ENCODE data around the gene DICER1. TPM values are rescaled to one million over a fixed set of nuclear protein-coding genes. Genes with fewer than 3 reads are reported as not detected.

Gene DICER1
- total RNA-seq, 3 donors from 2014 or later, result 74.9 to 126 (median 78.0) TPM

GRCh38 chr14:95091581-95091980, 65.7 kb downstream of the DICER1 start:
- Histone ChIP-seq H3K9me3 (no peaks in the 10 kb centered on the region), H3K27me3 (no peaks in the 10 kb centered on the region), H3K36me3 (no peaks in the 10 kb centered on the region), H3K4me3 (no peak overlapping the region), H3K27ac (no peak overlapping the region), H3K4me1 (no peaks in the 10 kb centered on the region)
- DNase-seq (ENCODE audit: low spot score in 2 of 2), result no peak
- intact Hi-C loops (cut with DNase I; ENCODE audit: low total_unique reads), result no loop called here
- TF ChIP-seq CTCF (IDR thresholded peaks at IDR 0.05) (no peak), POLR2A (IDR thresholded peaks at IDR 0.05) (no peak), POLR2AphosphoS5 (IDR thresholded peaks at IDR 0.05) (no peak)

- intact Hi-C loops (cut with DNase I; ENCODE audit: low total_unique reads), result no loop called here
- DNase-seq (ENCODE audit: low spot score in 2 of 2), result no peak
- no peaks in the 10 kb centered on the region for H3K9me3 ChIP-seq
- no peaks in the 10 kb centered on the region for H3K27me3 ChIP-seq
- TF ChIP-seq POLR2A (IDR thresholded peaks at IDR 0.05) (no peak), CTCF (IDR thresholded peaks at IDR 0.05) (no peak), POLR2AphosphoS5 (IDR thresholded peaks at IDR 0.05) (no peak)
- H3K36me3 ChIP-seq, result no peaks in the 10 kb centered on the region
- no peaks in the 10 kb centered on the region for H3K4me1 ChIP-seq
- H3K27ac ChIP-seq, result no peak overlapping the region
- no peak overlapping the region for H3K4me3 ChIP-seq
Measured at GRCh38 chr14:95088665-95089064, 68.7 kb downstream of the DICER1 start.

GRCh38 chr14:95087619-95088018, 69.7 kb downstream of the DICER1 start:
- H3K9me3 ChIP-seq, result no peaks in the 10 kb centered on the region
- TF ChIP-seq POLR2A (IDR thresholded peaks at IDR 0.05) (no peak), CTCF (IDR thresholded peaks at IDR 0.05) (no peak), POLR2AphosphoS5 (IDR thresholded peaks at IDR 0.05) (no peak)
- no peak overlapping the region for H3K4me3 ChIP-seq
- H3K36me3 ChIP-seq, result no peaks in the 10 kb centered on the region
- DNase-seq (ENCODE audit: low spot score in 2 of 2), result no peak
- no peaks in the 10 kb centered on the region for H3K27me3 ChIP-seq
- intact Hi-C loops (cut with DNase I; ENCODE audit: low total_unique reads), result no loop called here
- H3K27ac ChIP-seq, result no peak overlapping the region
- no peaks in the 10 kb centered on the region for H3K4me1 ChIP-seq

- Histone ChIP-seq H3K4me3 (no peak overlapping the region), H3K4me1 (no peaks in the 10 kb centered on the region), H3K9me3 (no peaks in the 10 kb centered on the region), H3K27ac (no peak overlapping the region), H3K36me3 (no peaks in the 10 kb centered on the region), H3K27me3 (no peaks in the 10 kb centered on the region)
- intact Hi-C loops (cut with DNase I; ENCODE audit: low total_unique reads), result no loop called here
- TF ChIP-seq POLR2AphosphoS5 (IDR thresholded peaks at IDR 0.05), result no peak
- TF ChIP-seq POLR2A (IDR thresholded peaks at IDR 0.05), result no peak
- no peak for TF ChIP-seq CTCF (IDR thresholded peaks at IDR 0.05)
- DNase-seq (ENCODE audit: low spot score in 2 of 2), result no peak
Measured at GRCh38 chr14:95085321-95085720, 72.0 kb downstream of the DICER1 start.

GRCh38 chr14:95078867-95079266, 78.5 kb downstream of the DICER1 start:
- intact Hi-C loops (cut with DNase I; ENCODE audit: low total_unique reads), result no loop called here
- Histone ChIP-seq H3K9me3 (no peaks in the 10 kb centered on the region), H3K4me3 (no peak overlapping the region), H3K27me3 (no peaks in the 10 kb centered on the region), H3K4me1 (no peaks in the 10 kb centered on the region), H3K36me3 (no peaks in the 10 kb centered on the region), H3K27ac (no peak overlapping the region)
- no peak for TF ChIP-seq POLR2AphosphoS5 (IDR thresholded peaks at IDR 0.05)
- TF ChIP-seq POLR2A (IDR thresholded peaks at IDR 0.05), result no peak
- TF ChIP-seq CTCF (IDR thresholded peaks at IDR 0.05), result no peak
- no peak for DNase-seq (ENCODE audit: low spot score in 2 of 2)
